H1 (cell line): ENCODE data around the gene TOB1. TPM values are rescaled to one million over a fixed set of nuclear protein-coding genes. Genes with fewer than 3 reads are reported as not detected.

ENCODE experiments used
- CTCF ChIA-PET: fragments of 300-600 bp; sonication (Branson Sonifier 250); formaldehyde crosslinking; loops from one replicate; lab custom pipeline; 2021; ENCODE audit not compliant: partially characterized antibody; lab: Charles Lee
- POLR2A ChIA-PET: fragments of 300-600 bp; sonication (Branson Sonifier 250); formaldehyde crosslinking; loops from one replicate; lab custom pipeline; 2021; ENCODE audit warnings: inconsistent platforms; ENCODE audit not compliant: partially characterized antibody; lab: Charles Lee
- DNase-seq, 2 experiments: peaks; one replicate each; pipeline versions ENCODE4 v3.0.0 to v3.0.0-alpha.2; 2010 to 2022; ENCODE audit warnings: low spot score in 2 of 2, low read depth in 1 of 2, mixed read lengths in 1 of 2
- FAIRE-seq: peaks from 2 replicates; lab custom pipeline; 2011; peaks lifted over from hg19 to GRCh38; lab: Jason Lieb, UNC
- H2AFZ ChIP-seq: 2 replicates; pipeline ENCODE4 v1.8.1; 2012; ENCODE audit warnings: low read length, inconsistent platforms
- H2AK5ac ChIP-seq: 2 replicates; pipeline ENCODE4 v1.6.1; 2013; ENCODE audit warnings: low read depth, low read length
- H2BK120ac ChIP-seq: replicated peaks from 2 replicates; pipeline ENCODE3; 2013; ENCODE audit warnings: low read depth, low read length, inconsistent platforms
- H2BK12ac ChIP-seq: 2 replicates; pipeline ENCODE4 v1.6.1; 2013; ENCODE audit warnings: low read depth, low read length
- H2BK15ac ChIP-seq: 2 replicates; pipeline ENCODE4 v1.6.1; 2013; ENCODE audit warnings: low read length
- H2BK20ac ChIP-seq: 2 replicates; pipeline ENCODE4 v1.6.1; 2013; ENCODE audit warnings: low read length
- H2BK5ac ChIP-seq: 2 replicates; pipeline ENCODE4 v1.6.1; 2013; ENCODE audit warnings: low read depth, low read length
- H3K14ac ChIP-seq: 2 replicates; pipeline ENCODE4 v1.6.1; 2013; ENCODE audit warnings: inconsistent platforms; ENCODE audit not compliant: insufficient read length
- H3K18ac ChIP-seq: 2 replicates; pipeline ENCODE4 v1.6.1; 2013; ENCODE audit warnings: low read length; ENCODE audit errors: extremely low read depth
- H3K23ac ChIP-seq: 2 replicates; pipeline ENCODE4 v1.6.1; 2013; ENCODE audit warnings: inconsistent platforms; ENCODE audit not compliant: insufficient read length
- H3K23me2 ChIP-seq: 2 replicates; pipeline ENCODE4 v1.6.1; 2013; ENCODE audit warnings: low read depth, low read length
- H3K27ac ChIP-seq: 2 replicates; pipeline ENCODE4 v1.6.1; 2011; ENCODE audit warnings: low read depth, low read length, inconsistent platforms
- H3K27me3 ChIP-seq, 4 experiments: replicated peaks in 1 of 4; 1 replicate in 1 of 4; 2 replicates in 3 of 4; pipeline versions ENCODE4 v1.6.1 to v1.8.1; 2011 to 2013; ENCODE audit warnings: low read length in 3 of 4, mild to moderate bottlenecking in 3 of 4, inconsistent platforms in 2 of 4, mixed read lengths in 2 of 4, moderate library complexity in 1 of 4; ENCODE audit not compliant: control insufficient read depth in 3 of 4, insufficient read depth in 3 of 4; ENCODE audit errors: extremely low read depth in 1 of 4
- H3K36me3 ChIP-seq, 4 experiments: 2 replicates each; pipeline versions ENCODE4 v1.6.1 to v1.8.1; 2011 to 2013; ENCODE audit warnings: mild to moderate bottlenecking in 4 of 4, low read length in 3 of 4, moderate library complexity in 2 of 4, control low read depth in 1 of 4, inconsistent platforms in 1 of 4; ENCODE audit not compliant: insufficient read depth in 4 of 4, control insufficient read depth in 2 of 4
- H3K4ac ChIP-seq: replicated peaks from 2 replicates; pipeline ENCODE3; 2013; ENCODE audit warnings: low read length, low read depth, mixed read lengths, inconsistent platforms; ENCODE audit not compliant: insufficient read length
- H3K4me1 ChIP-seq, 4 experiments: replicated peaks in 1 of 4; 1 replicate in 1 of 4; 2 replicates in 3 of 4; pipeline versions ENCODE4 v1.6.1 to v1.8.1; 2011 to 2013; ENCODE audit warnings: low read length in 3 of 4, inconsistent platforms in 2 of 4, mixed read lengths in 1 of 4; ENCODE audit not compliant: insufficient read depth in 4 of 4, control insufficient read depth in 3 of 4
- H3K4me2 ChIP-seq, 2 experiments: 2 replicates each; pipeline versions ENCODE4 v1.6.1 to v1.8.1; 2011 to 2013; ENCODE audit warnings: low read depth in 2 of 2, low read length in 2 of 2, control low read depth in 1 of 2, inconsistent platforms in 1 of 2, mild to moderate bottlenecking in 1 of 2; ENCODE audit not compliant: insufficient read depth in 1 of 2
- H3K4me3 ChIP-seq, 4 experiments: fragments of 200-600, 300-600 bp in 1 of 4; sonication (generic), shearing (Covaris generic), sonication (Bioruptor Twin) in 1 of 4; 2 replicates each; pipeline versions ENCODE4 v1.5.1 to v1.8.1; 2011 to 2016; ENCODE audit warnings: low read length in 4 of 4, low read depth in 3 of 4, control low read depth in 2 of 4, inconsistent platforms in 2 of 4, mild to moderate bottlenecking in 2 of 4, mixed read lengths in 1 of 4, moderate library complexity in 1 of 4; ENCODE audit not compliant: insufficient read depth in 2 of 4; ENCODE audit errors: extremely low read depth in 1 of 4
- H3K56ac ChIP-seq: replicated peaks from 2 replicates; pipeline ENCODE3; 2013; ENCODE audit warnings: low read depth, mild to moderate bottlenecking, mixed read lengths, low read length, inconsistent platforms; ENCODE audit not compliant: insufficient read length
- H3K79me1 ChIP-seq: 2 replicates; pipeline ENCODE4 v1.6.1; 2013; ENCODE audit warnings: low read depth, low read length, control low read depth
- H3K79me2 ChIP-seq, 2 experiments: 2 replicates each; pipeline versions ENCODE4 v1.6.1 to v1.8.1; 2012 to 2013; ENCODE audit warnings: low read length in 2 of 2, mild to moderate bottlenecking in 2 of 2, inconsistent platforms in 1 of 2; ENCODE audit not compliant: insufficient read depth in 2 of 2, control insufficient read depth in 1 of 2
- H3K9ac ChIP-seq, 4 experiments: replicated peaks in 1 of 4; 1 replicate in 1 of 4; 2 replicates in 3 of 4; pipeline versions ENCODE4 v1.6.1 to v1.8.1; 2011 to 2013; ENCODE audit warnings: low read depth in 3 of 4, low read length in 3 of 4, control low read depth in 2 of 4, mild to moderate bottlenecking in 2 of 4, moderate library complexity in 2 of 4, inconsistent platforms in 1 of 4; ENCODE audit errors: extremely low read depth in 1 of 4
- H3K9me3 ChIP-seq, 2 experiments: 2 replicates each; pipeline versions ENCODE4 v1.6.1 to v1.8.1; 2012 to 2013; ENCODE audit warnings: mild to moderate bottlenecking in 2 of 2, moderate library complexity in 2 of 2, control low read depth in 1 of 2, inconsistent platforms in 1 of 2, low read depth in 1 of 2, low read length in 1 of 2, mixed read lengths in 1 of 2; ENCODE audit not compliant: insufficient read depth in 2 of 2
- H4K20me1 ChIP-seq, 2 experiments: replicated peaks in 1 of 2; 2 replicates each; pipeline versions ENCODE3 to v1.8.1; 2011 to 2013; ENCODE audit warnings: inconsistent platforms in 2 of 2, low read length in 2 of 2, mild to moderate bottlenecking in 1 of 2; ENCODE audit not compliant: insufficient read depth in 2 of 2, control insufficient read depth in 1 of 2
- H4K5ac ChIP-seq: 2 replicates; pipeline ENCODE4 v1.6.1; 2013; ENCODE audit warnings: low read length, low read depth, mixed read lengths, inconsistent platforms; ENCODE audit not compliant: insufficient read length
- H4K8ac ChIP-seq: 2 replicates; pipeline ENCODE4 v1.8.0; 2013; ENCODE audit warnings: mild to moderate bottlenecking, moderate library complexity, low read length, inconsistent platforms; ENCODE audit not compliant: insufficient read depth; ENCODE audit errors: extremely low read depth
- H4K91ac ChIP-seq: replicated peaks from 2 replicates; pipeline ENCODE3; 2013; ENCODE audit warnings: low read length, mixed read lengths, inconsistent platforms; ENCODE audit not compliant: insufficient read length
- MAFK ChIP-seq: IDR thresholded peaks from 2 replicates; pipeline ENCODE4 v1.6.1; 2012; ENCODE audit warnings: low read depth, mild to moderate bottlenecking, improper control_type of control experiment, low read length
- RXRA ChIP-seq: IDR thresholded peaks from 2 replicates; pipeline ENCODE4 v1.6.1; 2011; ENCODE audit warnings: low read depth, mild to moderate bottlenecking, low read length, moderate library complexity; ENCODE audit not compliant: insufficient read depth
- SIX5 ChIP-seq: IDR thresholded peaks from 2 replicates; pipeline ENCODE4 v1.6.1; 2011; ENCODE audit warnings: mild to moderate bottlenecking, low read depth, low read length
- SP4 ChIP-seq: IDR thresholded peaks from 2 replicates; pipeline ENCODE4 v1.6.1; 2012; ENCODE audit warnings: low read length, inconsistent platforms
- WGBS, 2 experiments: shearing (Covaris generic) in 1 of 2; methylation state at CpG; one replicate each; pipeline versions ENCODE4 v1.1.6 to v1.1.7; 2013 to 2015; ENCODE audit warnings: low lambda C conversion rate in 2 of 2, mixed read lengths in 2 of 2, inconsistent platforms in 1 of 2, low coverage in 1 of 2, missing lambda C conversion rate in 1 of 2; ENCODE audit not compliant: insufficient replicate concordance in 2 of 2, insufficient coverage in 1 of 2, insufficient read length in 1 of 2; ENCODE audit errors: extremely low coverage in 1 of 2, missing lambda C conversion rate in 1 of 2; 5-methylcytosine and 5-hydroxymethylcytosine counted together
- polyA plus RNA-seq, 7 experiments: library from polyadenylated mRNA; depleted of rRNA in 3 of 7; stranded (reverse) in 5 of 7; unstranded in 2 of 7; fragments of >200 nt in 5 of 7; fragments of 200-250 nt in 2 of 7; gene quantifications; 1 replicate in 5 of 7; 2 replicates in 1 of 7; 4 replicates in 1 of 7; pipeline versions ENCODE4 v1.2.1 to v1.2.3, GENCODE V29; 2011 to 2013; ENCODE audit warnings: missing spikeins in 2 of 7, mixed read lengths in 2 of 7
- total RNA-seq: library from RNA; stranded (reverse); fragmentation: NEBNext Ultra II Directional; extraction: Animal tissue kit (Norgen Biotek cat#: 25700); gene quantifications from 2 replicates; pipeline ENCODE4 v1.2.1, GENCODE V29; 2021

The TOB1 gene
- total and polyA plus RNA-seq, 2 of the 8 experiments (the other 6 are each of a cell fraction or from before 2014, with no cell fraction given), result 14.4 to 20.8 TPM

DNA sequence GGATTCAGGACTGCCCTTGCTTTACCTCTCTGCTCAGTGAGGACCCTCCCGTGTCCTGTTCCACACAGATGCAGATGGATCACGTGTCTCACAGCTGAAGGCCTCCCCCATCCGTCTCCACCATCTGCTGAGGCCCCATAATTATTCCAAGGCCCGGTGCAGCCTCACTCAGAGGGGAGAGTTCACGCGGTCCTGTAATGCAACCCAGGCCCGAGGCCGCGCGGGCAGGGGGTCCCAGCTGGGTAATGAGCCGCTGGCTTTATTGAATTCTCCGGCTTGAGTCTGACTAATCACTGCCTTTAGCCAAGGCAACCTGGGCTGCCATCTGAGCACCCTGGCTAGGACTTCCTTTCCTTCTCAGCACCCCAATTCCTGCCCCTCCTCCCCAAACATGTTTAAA is 35.2 kb downstream of the TOB1 start:
- Histone ChIP-seq H2BK15ac (peak overlapping the region; percentile 95; the same call in 1 of the 2 replicates), H4K91ac (peak overlapping the region; percentile 70), H3K4me3 (no peak overlapping the region), H3K79me1 (no peaks in the 10 kb centered on the region), H3K79me2 (no peaks in the 10 kb centered on the region), H3K27ac (no peak overlapping the region), H3K14ac (no peak overlapping the region), H3K9me3 (no peaks in the 10 kb centered on the region), H4K8ac (no peak overlapping the region), H3K9ac (no peak overlapping the region), H2AFZ (no peak overlapping the region), H3K23ac (no peak overlapping the region), H3K18ac (peak overlapping the region; percentile 48), H3K27me3 (no peaks in the 10 kb centered on the region), H2BK12ac (peak overlapping the region; percentile 27; the same call in 1 of the 2 replicates), H2BK120ac (no peak overlapping the region), H3K23me2 (no peaks in the 10 kb centered on the region), H3K4me1 (peaks cover 7 to 33% (median 24%) of the 10 kb centered on the region in 4 experiments), H4K20me1 (no peaks in the 10 kb centered on the region), H2AK5ac (peak overlapping the region; percentile 65; the same call in 1 of the 2 replicates), H3K4ac (peak overlapping the region; percentile 87), H4K5ac (peak overlapping the region; percentile 13), H3K36me3 (no peaks in the 10 kb centered on the region), H3K4me2 (no peak overlapping the region), H3K56ac (no peak overlapping the region), H2BK20ac (0 out of 2 replicates have a peak overlapping the region, but pooled peaks have one; percentile 32), H2BK5ac (peak overlapping the region; percentile 78; the same call in 1 of the 2 replicates)
- WGBS, 2 experiments, result 61% methylated on average over 12 of the region's 12 CpGs; no CpG with 5 or more reads in 1 of the 2 experiments
- FAIRE-seq (no peak), DNase-seq (no peak)
- CTCF ChIA-PET, result interaction anchor here (1.2 to 10.5 kb wide), 7 partner anchors 10 to 118 kb away, joined by 4 to 125 read pairs (median 23); no protein-coding TSS in a partner anchor
- POLR2A ChIA-PET, result interaction anchor here (1.1 to 4.3 kb wide), 3 partner anchors 11 to 35 kb away, joined by 3 to 21 read pairs (median 3); partner anchors contain the start of gene TOB1
- no peak for TF ChIP-seq SP4
- TF ChIP-seq MAFK, result no peak
- TF ChIP-seq SIX5, result no peak
- TF ChIP-seq RXRA, result no peak
